ENCODE measurements around the gene ATP8A2.
A peak's percentile ranks its signal among the peaks of the same experiment; 100 is the strongest.

DNA sequence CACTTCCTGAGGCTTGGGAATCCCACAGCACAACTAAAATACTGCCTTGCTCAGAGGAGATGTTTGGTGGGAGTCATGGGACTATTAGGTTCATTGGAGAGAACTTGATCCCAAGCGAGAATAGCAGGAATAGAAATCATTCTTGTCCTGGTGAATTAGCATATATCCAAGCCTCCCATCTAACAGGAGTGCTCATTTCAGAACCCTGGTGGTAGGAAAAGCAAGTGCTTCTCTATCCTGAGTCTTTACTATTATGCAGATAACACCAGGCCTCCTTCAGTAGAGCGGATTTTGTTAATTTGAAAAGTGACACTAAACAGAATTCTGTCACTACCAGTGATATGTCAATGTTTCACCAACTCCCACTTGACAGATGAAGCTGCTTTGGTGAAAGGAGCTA is 199.5 kb downstream of the ATP8A2 start:
- TF ChIP-seq CTCF (IDR thresholded peaks at IDR 0.05; ENCODE audit: insufficient read depth, low read depth, low read length) (peak; percentile 20), EZH2 (IDR thresholded peaks at IDR 0.05; ENCODE audit: insufficient read depth, low read length) (no peak)

Data from astrocyte (in vitro differentiated cells and primary cell).